GM18502 (cell line): ENCODE measurements around the gene LARP6.
"Not testable (repeated sequence)": the region's sequence is repeated elsewhere in the genome, so short reads cannot be mapped to it uniquely, and the experiment has no call there.

Experiments used
- ATAC-seq: cut with Tn5 transposase; IDR thresholded peaks from one replicate; pipeline ENCODE4 v1.9.1; 2021; ENCODE audit warnings: mild to moderate bottlenecking; ENCODE audit not compliant: unreplicated experiment, poor library complexity

Gene LARP6

GRCh38 chr15:70859322-70859908, 5.5 kb upstream of the LARP6 start:
- no peak for ATAC-seq

GRCh38 chr15:70858614-70859321, 4.8 kb upstream of the LARP6 start:
- ATAC-seq: not testable (repeated sequence)

- ATAC-seq: no peak
These were observed 3.8 kb upstream of the LARP6 start for GRCh38 chr15:70857562-70858285.

- no peak for ATAC-seq
These were observed 3.1 kb upstream of the LARP6 start for GRCh38 chr15:70856884-70857561.

- no peak for ATAC-seq
These were observed 2.4 kb upstream of the LARP6 start for GRCh38 chr15:70856177-70856883.

- no peak for ATAC-seq
These were observed 1.8 kb upstream of the LARP6 start for GRCh38 chr15:70855764-70856163.

- no peak for ATAC-seq
These were observed 664 bp upstream of the LARP6 start for GRCh38 chr15:70854666-70854976.

- no peak for ATAC-seq
These were observed 512 bp downstream of the LARP6 start for GRCh38 chr15:70853318-70853972.

- ATAC-seq: no peak
These were observed 1.2 kb downstream of the LARP6 start for GRCh38 chr15:70852501-70853317.

GRCh38 chr15:70851889-70852288, 2.1 kb downstream of the LARP6 start:
- no peak for ATAC-seq

- ATAC-seq: no peak
These were observed 8.2 kb downstream of the LARP6 start for GRCh38 chr15:70845602-70846360.

GRCh38 chr15:70837476-70837875, 16.5 kb downstream of the LARP6 start:
- ATAC-seq: no peak

GRCh38 chr15:70835841-70836240, 18.1 kb downstream of the LARP6 start:
- ATAC-seq: no peak

GRCh38 chr15:70835415-70835814, 18.5 kb downstream of the LARP6 start:
- ATAC-seq: no peak

- ATAC-seq: no peak
These were observed 19.0 kb downstream of the LARP6 start for GRCh38 chr15:70834999-70835398.

- ATAC-seq: no peak
These were observed 19.8 kb downstream of the LARP6 start for GRCh38 chr15:70833861-70834765.

GRCh38 chr15:70833422-70833821, 20.5 kb downstream of the LARP6 start:
- no peak for ATAC-seq
